Stimulated activated CD8-positive, alpha-beta memory T cell treated with anti-CD3 and anti-CD28 coated beads, Interleukin-12 subunit alpha, Interleukin-12 subunit beta, amount 100 ng/mL, for 4 hours (primary cell): ENCODE data around the gene PYGB.
A peak's percentile ranks its signal among the peaks of the same experiment; 100 is the strongest.

Experiments
- DNase-seq: peaks from one replicate; pipeline ENCODE4 v3.0.0-alpha.2; 2020; ENCODE audit warnings: low read depth

Gene PYGB

DNA sequence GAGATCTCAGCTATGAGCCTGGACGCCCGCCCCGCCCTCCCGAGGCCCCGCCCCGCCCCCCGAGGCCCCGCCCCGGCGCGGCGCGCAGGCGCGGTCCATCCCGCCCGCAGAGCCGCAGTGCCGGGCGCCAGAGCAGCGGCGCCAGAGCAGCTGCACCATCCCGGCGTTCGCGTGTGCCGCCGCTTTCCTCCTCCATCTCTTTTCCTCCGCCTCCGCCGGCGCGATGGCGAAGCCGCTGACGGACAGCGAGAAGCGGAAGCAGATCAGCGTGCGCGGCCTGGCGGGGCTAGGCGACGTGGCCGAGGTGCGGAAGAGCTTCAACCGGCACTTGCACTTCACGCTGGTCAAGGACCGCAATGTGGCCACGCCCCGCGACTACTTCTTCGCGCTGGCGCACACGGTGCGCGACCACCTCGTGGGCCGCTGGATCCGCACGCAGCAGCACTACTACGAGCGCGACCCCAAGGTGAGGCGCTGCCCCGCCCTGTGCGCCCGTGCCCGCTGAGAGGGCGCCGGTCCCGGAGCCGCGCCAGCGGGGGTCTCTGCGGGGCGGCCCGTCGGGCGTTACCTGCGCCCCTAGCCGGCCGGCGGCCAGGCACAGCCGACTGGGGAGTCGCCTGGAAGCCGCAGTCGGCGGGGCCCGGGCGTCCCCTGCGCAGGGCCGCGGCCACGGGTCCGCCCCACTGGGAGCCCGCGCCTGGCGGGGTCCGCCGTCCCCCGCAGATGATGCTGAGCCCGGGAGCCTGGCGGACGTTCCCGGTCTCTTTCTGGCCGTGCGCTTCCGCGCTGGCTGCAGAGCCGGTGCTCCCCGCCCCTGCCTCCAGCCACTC, at the start of gene PYGB:
Gene PYGB (plus strand): TSS at position 130 of the 830 bp plus-strand sequence. CDS start 94 bp downstream, at position 224.
- DNase-seq, result peak; percentile 70

DNA sequence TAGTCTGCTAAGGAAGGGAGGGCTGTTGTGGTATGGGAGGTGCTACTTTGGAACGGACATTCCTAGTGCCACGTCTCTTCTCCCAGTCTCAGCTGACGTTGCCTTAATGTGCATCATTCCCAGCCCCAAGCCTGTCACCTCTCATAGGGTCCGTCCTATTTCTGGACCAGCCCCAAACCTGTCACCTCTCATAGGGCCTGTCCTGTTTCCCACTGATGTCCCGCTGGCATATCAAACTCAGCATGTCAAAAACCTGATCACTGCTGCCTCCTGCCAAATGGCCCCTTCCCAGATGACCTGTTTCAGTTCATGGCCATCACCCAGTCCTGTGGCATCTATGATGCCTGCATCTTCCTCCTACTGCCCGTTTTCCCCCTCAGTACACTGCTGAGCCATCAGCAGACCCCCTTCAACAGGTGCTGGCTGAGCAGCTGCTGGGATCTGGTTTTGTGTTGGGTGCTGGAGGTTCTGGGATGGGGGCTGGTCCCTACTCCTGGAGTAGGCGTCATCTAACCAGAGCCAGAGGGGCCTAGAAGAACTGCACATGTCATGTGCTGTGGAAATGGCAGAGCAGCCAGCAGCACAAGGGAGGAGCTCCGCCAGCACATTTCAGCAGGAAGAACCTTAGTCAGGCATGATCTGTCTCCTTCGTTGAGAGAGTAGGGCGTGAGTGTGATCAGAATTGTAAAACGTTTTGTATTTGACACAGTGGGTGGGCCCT, 49.1 kb upstream of the PYGB start:
- no peak for DNase-seq

GRCh38 chr20:25199473-25200260, 48.2 kb upstream of the PYGB start:
- DNase-seq, result no peak

GRCh38 chr20:25203089-25203488, 44.8 kb upstream of the PYGB start:
- DNase-seq, result no peak

GRCh38 chr20:25203871-25204320, 44.0 kb upstream of the PYGB start:
- no peak for DNase-seq

- DNase-seq, result no peak
Measured at GRCh38 chr20:25204550-25205276, 43.2 kb upstream of the PYGB start.

- no peak for DNase-seq
Measured at GRCh38 chr20:25205277-25206062, 42.4 kb upstream of the PYGB start.

DNA sequence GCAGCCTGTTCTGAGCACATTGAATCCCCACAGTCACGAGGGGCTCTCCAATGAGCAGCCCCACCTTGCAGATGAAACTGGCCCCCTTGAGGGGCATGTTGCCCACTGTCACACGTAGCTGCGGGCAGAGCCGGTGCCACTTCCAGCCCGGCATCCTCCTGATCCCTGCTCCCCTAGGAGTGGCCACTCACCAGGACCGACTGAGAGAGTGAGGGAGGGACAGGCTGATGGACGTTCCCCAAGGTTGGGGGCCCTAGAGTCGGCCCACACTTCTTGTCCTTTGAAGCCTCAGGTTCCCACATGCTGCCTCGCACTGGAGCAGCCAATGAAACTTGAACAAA, 41.9 kb upstream of the PYGB start:
- DNase-seq, result no peak

GRCh38 chr20:25206548-25206947, 41.3 kb upstream of the PYGB start:
- no peak for DNase-seq

DNA sequence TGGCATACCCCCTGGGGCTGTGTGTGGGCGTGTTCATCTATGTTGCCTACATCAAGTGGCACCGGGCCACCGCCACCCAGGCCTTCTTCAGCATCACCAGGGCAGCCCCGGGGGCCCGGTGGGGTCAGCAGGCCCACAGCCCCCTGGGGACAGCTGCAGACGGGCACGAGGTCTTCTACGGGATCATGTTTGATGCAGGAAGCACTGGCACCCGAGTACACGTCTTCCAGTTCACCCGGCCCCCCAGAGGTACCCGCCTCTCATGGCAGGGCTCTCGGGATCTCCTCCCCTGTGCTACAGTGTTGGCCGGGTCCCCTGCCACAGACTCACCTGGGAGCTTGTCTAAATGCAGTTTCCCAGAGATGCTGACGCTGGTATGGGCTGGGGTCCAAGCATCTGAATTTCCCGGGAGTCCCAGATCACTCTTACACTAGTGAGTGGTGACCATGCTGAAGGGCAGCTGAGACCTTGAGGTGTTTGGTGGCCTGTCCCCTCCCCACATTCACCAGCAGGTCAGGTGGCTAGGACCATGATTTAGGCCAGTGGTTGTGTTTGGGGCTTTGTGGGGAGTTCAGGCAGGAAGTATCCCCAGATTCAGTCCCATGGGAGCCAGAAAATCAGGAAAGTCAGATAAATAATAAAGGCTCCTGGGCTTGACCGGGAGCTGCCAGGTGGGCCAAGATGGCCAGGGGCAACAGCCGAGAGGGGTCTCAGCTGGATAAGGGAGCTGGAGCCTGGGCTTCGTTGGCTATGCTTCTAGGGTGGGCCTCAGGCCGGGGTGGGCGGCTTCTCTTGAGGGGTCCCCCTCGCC, 40.5 kb upstream of the PYGB start:
- DNase-seq, result no peak

DNA sequence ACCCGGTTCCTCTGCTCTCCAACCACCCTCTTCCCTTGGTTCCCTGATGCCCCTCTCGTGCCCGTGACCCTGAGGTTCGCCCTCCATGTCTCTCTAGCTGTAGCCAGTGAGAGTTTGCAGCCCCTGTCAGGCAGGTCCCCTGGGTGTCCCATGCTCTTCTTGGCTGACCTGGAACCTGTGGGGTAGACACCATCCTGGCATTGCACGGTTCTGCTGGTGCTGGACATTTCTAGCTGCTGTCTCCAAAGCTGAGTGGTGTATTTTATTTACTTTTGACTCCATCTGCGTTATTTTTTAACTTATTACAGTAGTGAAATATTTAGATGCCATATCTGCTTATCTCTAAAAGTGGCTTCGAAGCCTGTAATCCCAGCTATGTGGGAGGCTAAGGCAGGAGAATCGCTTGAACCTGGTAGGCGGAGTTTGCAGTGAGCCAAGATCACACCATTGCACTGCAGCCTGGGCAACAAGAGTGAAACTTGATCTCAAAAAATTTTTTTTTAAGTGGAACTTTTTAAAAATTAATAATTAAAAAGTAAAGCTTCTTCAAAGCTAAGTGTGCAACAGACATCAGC, 39.8 kb upstream of the PYGB start:
- no peak for DNase-seq

DNA sequence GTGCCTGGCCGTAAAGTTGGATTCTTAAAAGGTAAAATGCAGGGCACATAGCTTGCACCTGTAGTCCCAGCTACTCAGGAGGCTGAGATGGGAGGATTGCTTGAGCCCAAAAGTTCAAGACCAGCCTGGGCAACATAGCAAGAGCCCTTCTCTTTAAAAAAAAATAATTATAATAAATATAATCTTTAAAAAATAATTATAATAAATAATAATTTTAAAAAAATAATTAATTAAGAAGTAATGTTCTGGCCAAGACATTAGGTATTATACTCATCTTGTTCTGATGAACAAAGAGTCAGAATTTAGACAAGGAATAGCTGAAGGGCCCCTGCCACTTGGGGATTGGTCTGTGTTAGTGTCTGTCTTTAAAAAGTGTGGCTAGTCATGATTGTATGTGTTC, 38.5 kb upstream of the PYGB start:
- no peak for DNase-seq

GRCh38 chr20:25209911-25210310, 38.0 kb upstream of the PYGB start:
- DNase-seq, result no peak

GRCh38 chr20:25211273-25211672, 36.6 kb upstream of the PYGB start:
- no peak for DNase-seq

DNA sequence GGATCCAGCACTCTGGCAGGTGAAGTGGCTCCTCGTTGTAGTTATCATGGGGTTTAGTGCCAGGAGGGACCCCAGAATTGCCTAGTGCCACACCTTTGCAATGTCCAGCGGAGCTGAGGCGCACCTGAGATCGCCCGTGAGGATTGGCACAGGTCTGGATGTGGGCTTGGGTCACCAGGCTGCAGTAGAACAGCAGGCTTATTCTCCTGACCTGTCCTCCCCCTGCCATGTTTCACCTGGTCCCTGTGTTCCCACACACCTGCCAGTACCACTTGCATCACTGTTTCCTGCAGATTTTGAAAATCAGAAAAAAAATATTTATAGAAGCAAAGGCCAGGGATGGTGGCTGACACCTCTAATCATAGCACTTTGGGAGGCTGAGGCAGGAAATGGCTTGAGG, 35.6 kb upstream of the PYGB start:
- no peak for DNase-seq

- no peak for DNase-seq
Measured at GRCh38 chr20:25213566-25214425, 34.1 kb upstream of the PYGB start.

GRCh38 chr20:25214426-25214790, 33.5 kb upstream of the PYGB start:
- DNase-seq, result no peak

DNA sequence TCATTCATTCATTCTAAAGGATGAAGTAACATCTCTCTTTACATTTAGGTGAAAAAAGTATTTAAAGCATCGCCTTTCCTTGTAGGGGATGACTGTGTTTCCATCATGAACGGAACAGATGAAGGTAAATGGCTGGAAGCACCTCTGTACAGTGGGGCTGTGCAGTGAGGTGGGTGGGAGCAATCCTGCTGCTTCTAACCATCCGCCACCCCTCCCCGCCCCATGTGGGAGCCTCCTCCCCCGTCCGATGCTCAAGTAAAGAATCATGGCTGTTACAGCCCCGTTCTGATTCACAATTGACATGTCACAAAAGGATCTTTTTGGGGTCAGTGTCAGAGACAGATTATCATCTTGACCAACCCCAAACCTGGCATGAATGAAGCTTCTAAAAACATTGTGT, 33.1 kb upstream of the PYGB start:
- DNase-seq, result no peak

DNA sequence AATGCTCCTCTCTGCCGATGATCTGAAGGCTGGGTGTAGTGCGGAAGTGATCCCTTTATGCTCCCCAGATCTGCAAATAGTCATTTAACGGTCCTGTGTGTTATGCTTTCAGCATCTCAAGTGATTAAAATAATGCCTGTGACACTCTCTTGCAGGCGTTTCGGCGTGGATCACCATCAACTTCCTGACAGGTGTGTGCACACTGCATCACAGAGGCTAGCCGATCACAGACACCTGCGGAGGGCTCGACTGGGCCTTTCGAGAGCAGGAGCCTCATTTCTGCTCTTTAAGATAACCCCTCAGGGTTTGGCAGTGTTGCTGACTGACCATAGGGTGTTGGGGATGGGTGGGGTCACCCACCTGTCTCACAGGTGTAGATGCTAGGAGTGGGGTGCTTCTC, 32.4 kb upstream of the PYGB start:
- DNase-seq, result no peak
